Measurements from ENCODE around the gene EVA1A.

Gene EVA1A

DNA sequence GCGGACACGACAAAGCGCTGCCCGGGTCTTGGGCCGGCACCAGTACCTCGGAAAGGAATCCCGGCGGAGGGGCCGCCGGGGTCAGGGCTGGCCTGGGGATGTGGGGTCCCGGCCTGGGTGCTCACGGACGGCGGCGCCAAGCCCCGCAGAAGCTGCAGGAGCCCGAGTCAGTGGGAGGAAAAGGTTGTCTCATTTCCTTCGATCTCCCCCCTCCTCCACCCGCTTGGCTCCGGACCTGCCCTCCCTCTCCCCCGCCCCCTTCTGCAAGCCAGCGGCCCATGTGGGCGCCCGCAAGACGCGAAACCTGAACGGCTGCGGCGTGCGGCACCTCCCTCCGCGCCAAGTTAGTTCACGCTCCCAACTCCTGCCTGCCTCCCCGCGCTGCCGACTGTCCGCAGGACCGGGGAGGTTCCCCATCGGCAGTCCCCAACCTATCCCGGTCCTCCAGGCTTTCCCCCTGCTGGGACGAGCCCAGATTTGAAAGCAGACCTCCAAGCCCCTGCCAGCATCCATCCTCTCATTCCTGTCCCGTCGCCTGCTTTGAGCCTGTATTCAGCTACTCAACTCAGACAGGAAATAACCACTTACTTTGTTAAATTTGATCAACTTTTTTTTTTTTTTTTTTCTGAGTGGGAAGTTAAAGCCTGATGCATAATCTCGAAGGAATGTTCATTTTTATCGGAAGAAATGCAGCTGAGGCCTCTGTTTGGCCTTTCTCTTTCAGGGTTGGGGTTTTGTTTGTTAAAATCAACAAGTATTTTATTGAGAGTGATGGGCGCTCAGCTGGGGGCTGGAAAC is at the start of gene EVA1A:
Gene EVA1A, minus strand, starts transcription at position 172 of the 798 bp plus-strand sequence. CDS start 42,799 bp downstream, outside the sequence.
- DNase-seq = no peak

DNA sequence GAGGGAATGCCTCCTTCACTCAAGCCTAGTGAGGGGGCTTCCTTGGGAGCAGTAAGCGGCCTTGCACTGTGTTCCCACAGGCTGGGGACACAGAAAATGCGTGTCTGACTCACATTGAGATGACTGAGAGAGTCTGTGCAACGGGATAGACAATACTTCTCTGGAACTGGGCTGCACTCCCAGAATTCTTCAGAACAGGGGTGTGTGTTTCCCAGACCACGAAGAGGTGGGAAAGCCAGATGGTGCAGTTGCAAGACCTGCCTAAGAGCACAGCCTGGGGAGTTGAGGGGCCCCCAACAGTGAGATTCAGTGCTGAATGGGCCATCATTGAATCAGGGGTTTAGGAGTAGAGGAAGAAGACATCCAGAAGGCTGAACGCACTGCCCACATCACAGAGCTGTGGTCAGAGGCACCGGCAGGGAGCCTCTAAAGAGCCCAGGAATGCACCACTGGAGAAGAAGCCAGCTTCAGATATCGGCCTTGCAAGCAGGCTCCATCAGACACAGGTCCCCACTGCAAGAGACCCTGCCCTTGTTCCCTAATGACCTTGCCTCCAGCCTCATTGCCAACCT is 49.3 kb upstream of the EVA1A start:
- DNase-seq = no peak

- no peak for DNase-seq
Measured at GRCh38 chr2:75609334-75609689, 48.6 kb upstream of the EVA1A start.

DNA sequence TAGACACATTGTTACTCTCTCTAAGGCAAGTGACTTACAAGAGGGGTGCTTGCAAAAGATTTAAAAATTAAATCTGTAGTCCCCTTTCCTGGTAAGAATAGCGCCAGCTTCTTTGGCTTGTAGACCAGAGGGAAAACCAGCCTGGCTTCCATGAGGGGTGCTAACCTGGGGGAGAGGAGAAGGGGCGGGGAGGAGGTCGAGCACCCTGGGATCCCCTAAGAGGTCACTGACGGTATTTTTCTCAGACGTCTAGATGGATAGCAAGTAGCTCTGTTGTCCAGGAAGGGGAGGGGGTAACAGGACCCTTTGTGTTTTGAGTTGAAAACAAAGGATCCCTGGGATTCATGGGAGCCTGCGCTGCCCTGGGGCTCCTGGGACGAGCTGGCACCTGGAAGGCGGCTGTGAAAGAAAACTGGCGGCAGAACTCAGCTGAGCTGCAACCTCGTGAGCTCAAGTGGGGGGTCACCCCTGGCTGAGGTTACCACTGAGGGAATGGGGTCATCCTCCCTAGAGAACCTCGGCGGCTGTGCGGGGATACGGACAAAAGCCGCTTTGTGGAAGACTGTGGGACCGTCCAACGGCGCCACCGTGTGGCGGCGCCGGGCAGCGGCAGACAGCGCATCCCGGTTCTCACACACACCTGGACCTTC is 48.1 kb upstream of the EVA1A start:
- no peak for DNase-seq

DNA sequence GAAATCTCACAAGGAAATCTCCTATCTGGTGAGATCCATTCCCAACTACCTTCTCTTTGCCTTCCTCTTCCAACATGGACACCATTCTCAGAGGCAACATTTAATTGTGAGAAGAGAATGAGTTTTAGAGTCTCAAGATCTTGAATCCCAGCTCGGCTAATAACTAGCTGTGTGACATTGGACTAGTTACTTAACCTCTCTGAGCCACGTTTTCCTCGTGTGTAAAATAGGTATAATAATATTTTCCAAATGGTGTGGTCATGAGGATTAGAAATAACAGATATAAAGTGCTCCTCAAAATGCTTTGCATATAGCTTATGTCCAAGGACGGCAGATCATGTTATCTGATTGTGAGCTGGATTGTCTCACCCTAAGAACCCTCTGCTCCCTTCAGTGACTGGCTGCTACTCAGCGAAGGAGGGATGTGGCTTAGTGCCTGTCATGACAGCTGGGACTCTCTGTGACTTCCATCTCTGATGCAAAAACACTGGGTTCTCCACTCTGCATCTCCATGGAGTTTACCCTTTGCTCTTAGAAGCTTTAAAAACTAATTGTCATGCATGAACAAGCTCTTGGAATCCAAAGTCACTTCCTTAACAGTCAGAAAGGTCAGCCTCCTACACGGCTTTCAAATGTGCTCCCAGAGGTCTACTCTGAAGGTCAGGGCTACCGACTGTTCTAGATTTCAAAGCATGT is 47.4 kb upstream of the EVA1A start:
- DNase-seq = no peak

GRCh38 chr2:75607400-75607798 is 46.7 kb upstream of the EVA1A start:
- DNase-seq = no peak

GRCh38 chr2:75606761-75607399 is 46.1 kb upstream of the EVA1A start:
- DNase-seq = no peak

DNA sequence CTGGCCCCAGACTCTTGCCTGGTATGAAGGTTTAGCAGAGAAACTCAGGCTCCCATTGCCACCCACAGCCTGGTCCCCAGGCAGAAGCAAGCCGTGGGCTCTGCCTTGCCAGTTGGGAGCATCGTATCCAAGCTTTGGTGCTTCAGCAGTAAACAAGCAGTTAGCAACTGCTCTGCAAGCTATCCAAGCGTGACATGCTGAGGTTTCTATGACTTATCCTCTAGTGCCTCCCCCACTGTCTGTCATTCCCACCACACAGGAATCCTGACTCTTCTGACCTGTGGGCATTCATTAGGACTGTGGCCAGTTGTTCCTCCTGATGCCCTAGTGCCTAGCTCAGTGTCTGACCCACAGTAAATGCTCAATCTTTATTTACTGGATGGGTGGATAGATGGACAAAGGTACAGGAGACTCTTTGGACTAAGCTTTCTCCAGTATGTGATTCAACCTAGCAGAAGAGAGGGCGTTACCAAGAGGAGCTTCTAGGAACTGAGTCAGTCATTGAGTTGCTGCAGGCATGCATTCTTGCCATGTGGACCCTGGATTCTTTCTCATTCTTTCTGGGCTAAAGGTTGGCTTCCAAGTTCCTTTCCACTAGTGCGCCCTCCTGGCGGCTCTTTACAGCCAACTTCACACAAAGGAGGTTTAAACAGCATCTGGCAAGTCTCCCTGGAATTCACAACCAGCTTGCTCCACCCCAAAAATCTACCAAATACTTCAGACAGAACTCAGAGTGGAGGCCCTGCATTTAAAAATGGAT is 45.2 kb upstream of the EVA1A start:
- DNase-seq = no peak

- DNase-seq = no peak
Measured at GRCh38 chr2:75604484-75604883, 43.7 kb upstream of the EVA1A start.

GRCh38 chr2:75603477-75603876 is 42.7 kb upstream of the EVA1A start:
- no peak for DNase-seq

DNA sequence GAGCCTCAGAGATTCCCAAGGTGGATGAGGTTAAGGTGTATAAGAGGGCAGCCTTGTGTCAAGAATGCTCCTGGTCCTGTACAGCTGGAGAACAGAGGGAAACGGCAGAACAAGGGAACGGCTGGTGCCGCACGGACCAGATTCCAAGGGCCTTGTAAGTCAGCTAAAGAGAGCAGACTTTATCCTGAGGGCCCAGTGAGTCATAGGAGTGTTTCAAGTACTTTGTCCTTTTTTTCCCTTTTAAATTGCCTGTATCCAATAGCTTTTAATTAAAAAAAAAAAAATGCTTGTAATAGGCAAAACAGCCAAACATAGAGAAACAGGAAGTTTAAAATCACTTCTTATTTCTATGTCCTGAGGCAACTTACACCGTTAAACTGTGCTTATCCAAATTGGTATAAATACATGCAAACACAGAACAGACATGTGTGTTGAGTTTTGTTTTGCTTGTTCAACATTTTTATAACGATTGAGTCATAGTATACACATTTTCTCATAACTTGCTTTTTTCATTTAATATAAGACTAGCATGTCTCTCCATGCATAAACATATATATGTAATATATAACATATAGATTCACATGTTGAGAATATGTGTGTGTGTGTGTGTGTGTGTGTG is 42.1 kb upstream of the EVA1A start:
- DNase-seq = no peak

GRCh38 chr2:75600461-75601011 is 39.8 kb upstream of the EVA1A start:
- DNase-seq = no peak

GRCh38 chr2:75598589-75599155 is 37.9 kb upstream of the EVA1A start:
- DNase-seq = no peak

DNA sequence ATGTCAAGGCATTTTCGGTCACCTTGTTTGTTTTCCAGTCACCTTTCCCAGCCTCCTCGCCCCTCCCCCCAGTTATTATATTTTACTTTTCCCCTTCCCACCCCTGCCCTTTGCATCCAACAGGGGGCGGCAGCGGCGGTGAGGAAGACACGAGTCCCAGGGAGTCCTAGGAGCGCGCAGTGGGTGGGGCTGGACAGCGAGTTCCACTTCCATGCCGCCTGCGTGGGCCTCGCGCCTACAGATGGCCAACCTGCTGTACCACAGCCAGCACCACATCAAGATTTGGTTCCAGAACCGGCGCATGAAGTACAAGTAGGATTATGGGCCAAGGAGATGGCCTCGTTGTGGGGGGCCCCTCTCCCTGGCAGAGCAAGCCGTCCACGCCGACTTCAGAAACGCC is 37.2 kb upstream of the EVA1A start:
- no peak for DNase-seq

DNA sequence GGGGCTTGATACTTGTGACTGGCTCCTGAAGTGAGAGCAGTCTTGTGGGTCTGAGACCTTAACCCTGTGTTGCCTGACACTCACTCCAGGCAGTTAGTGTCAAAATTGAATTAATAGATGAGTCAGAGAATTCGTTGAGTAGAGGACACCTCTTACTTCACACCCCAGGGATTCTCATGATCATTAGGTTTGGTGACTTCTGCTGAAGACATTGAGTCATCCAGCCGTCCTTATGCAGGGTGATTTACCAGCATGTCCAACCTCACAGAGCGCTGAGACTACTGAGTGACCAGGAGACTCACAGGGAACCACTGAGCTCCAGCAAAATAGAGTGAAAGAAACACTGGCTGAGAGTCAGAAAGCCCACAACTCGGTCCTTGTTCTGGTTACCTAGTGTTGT is 36.0 kb upstream of the EVA1A start:
- DNase-seq = no peak

- no peak for DNase-seq
Measured at GRCh38 chr2:75595541-75596395, 35.0 kb upstream of the EVA1A start.

DNA sequence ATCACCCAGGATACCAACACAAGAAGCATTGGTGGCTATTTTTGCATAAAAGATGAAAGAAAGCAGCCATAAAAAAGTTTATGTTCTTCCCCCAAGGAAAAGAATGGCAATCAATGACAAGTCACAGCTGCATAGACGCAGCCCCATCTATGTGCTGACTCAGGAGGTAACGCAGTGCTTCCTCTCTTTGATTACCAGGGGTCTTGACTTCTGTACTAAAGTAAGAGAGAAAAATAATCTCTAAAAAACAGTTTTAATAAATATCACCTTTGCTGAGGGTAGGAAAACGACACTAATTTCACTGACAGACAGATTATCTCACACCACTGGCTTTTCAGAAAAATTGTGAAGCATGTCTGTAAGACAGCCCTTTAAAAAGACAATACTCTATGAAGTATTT is 33.9 kb upstream of the EVA1A start:
- no peak for DNase-seq

DNA sequence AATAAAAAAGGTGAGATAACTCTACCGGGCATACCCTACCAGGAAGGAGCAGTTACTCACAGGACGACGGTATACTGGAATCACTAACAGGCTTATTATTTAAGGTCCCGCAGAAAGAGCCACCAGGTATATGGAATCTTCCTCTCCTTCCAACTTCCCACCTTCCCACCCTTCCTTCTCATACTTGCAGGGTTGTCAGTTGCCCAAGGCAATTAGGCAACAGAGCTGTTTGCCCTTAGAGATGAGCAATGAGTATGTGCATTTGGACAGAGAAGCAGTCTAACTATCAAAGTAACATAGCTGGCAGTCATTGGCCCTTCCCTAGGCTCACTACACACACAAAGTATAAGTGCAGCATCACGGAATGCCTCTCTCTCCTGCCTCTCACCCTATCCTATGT is 32.1 kb upstream of the EVA1A start:
- no peak for DNase-seq

GRCh38 chr2:75592030-75592429 is 31.3 kb upstream of the EVA1A start:
- no peak for DNase-seq

DNA sequence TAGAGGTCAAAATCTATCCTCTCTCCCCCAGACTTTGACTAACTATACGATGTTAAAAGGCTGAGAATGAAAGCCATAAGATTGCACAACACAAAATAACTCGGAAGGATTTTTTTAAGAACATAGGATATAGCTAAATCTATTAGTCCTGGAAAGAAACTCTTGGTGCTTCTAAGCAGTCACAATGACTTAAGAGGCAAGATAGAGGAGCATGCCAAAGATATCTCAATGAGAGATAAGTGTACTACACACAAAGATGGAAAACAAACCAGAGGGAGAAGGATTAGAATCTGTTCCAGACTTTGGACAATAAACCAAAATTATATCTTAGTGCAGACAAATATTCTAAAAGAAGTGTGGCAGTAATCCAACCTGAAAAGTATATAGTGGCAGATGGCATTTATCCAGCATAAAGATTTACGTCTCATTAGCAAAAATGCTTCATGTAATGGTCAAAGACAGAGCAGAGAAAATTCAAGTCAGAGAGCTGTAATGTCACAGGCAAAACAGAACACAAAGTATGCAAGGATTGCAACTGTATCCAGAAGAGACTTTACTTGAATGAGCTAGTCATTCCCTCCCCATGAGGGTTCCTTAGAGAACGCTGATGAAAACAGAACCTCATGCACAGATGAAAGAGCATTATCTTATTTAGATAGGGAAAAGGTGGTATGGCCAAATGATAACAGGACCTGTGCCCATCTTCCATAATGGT is 28.8 kb upstream of the EVA1A start:
- DNase-seq = no peak
